GM04503 (cell line): Measurements from ENCODE around the gene LUZP1.
"Not testable (repeated sequence)": the region's sequence is repeated elsewhere in the genome, so short reads cannot be mapped to it uniquely, and the experiment has no call there.

Experiments
- DNase-seq: peaks from one replicate; pipeline ENCODE4 v3.0.0-alpha.2; 2012; ENCODE audit warnings: low read depth

LUZP1 gene

GRCh38 chr1:23168445-23169194, at the start of gene LUZP1:
TSS of gene LUZP1 (minus strand) at chr1:23168856.
- DNase-seq, result peak; percentile 44

GRCh38 chr1:23217421-23218115, 48.9 kb upstream of the LUZP1 start, which contains the start of gene HTR1D:
TSS of gene HTR1D (minus strand) at chr1:23217502. CDS start at chr1:23194219, 23,283 bp downstream.
- no peak for DNase-seq

- DNase-seq, result no peak
These were observed 48.2 kb upstream of the LUZP1 start for GRCh38 chr1:23216771-23217420.

GRCh38 chr1:23215751-23216449, 47.2 kb upstream of the LUZP1 start:
- no peak for DNase-seq

- DNase-seq, result no peak
These were observed 46.6 kb upstream of the LUZP1 start for GRCh38 chr1:23215291-23215690.

GRCh38 chr1:23214640-23215039, 46.0 kb upstream of the LUZP1 start:
- DNase-seq, result no peak

- DNase-seq, result no peak
These were observed 43.3 kb upstream of the LUZP1 start for GRCh38 chr1:23211955-23212354.

GRCh38 chr1:23210963-23211362, 42.3 kb upstream of the LUZP1 start:
- no peak for DNase-seq

GRCh38 chr1:23210351-23210785, 41.7 kb upstream of the LUZP1 start:
- DNase-seq, result no peak

- no peak for DNase-seq
These were observed 41.1 kb upstream of the LUZP1 start for GRCh38 chr1:23209770-23210169.

GRCh38 chr1:23208527-23208926, 39.9 kb upstream of the LUZP1 start:
- no peak for DNase-seq

- not testable (repeated sequence) for DNase-seq
These were observed 39.1 kb upstream of the LUZP1 start for GRCh38 chr1:23207733-23208132.

GRCh38 chr1:23202263-23202749, 33.6 kb upstream of the LUZP1 start:
- no peak for DNase-seq

GRCh38 chr1:23200883-23201282, 32.2 kb upstream of the LUZP1 start:
- DNase-seq, result no peak

- DNase-seq, result peak; percentile 96
These were observed 29.7 kb upstream of the LUZP1 start for GRCh38 chr1:23198373-23198772.

GRCh38 chr1:23196627-23197328, 28.1 kb upstream of the LUZP1 start:
- peak; percentile 95 for DNase-seq

- peak; percentile 96 for DNase-seq
These were observed 25.7 kb upstream of the LUZP1 start for GRCh38 chr1:23194119-23194984.

GRCh38 chr1:23193391-23194118, 24.9 kb upstream of the LUZP1 start:
- no peak for DNase-seq

- DNase-seq, result no peak
These were observed 22.5 kb upstream of the LUZP1 start for GRCh38 chr1:23191199-23191598.
